Body of pancreas (tissue), 4 donors: ENCODE measurements around the gene NGFR.

Experiments used
- CTCF ChIP-seq, 7 experiments: fragments of 450-650 bp in 4 of 7; fragments of 200-600 bp in 3 of 7; sonication (generic) in 3 of 7; IDR thresholded peaks; one replicate each; pipeline ENCODE4 v1.5.1; 2016 to 2019; ENCODE audit warnings: antibody characterized with exemption in 7 of 7
- POLR2A ChIP-seq, 3 donors: fragments of 450-650 bp; IDR thresholded peaks; one replicate each; pipeline ENCODE4 v1.6.1; 2016; ENCODE audit warnings: antibody characterized with exemption in 3 of 3, mild to moderate bottlenecking in 2 of 3

- TF ChIP-seq CTCF (IDR thresholded peaks at IDR 0.05) (peak; percentile 55 to 87 (median 80)), POLR2A (IDR thresholded peaks at IDR 0.05) (no peak)
These were observed 1.2 kb downstream of the NGFR start for GRCh38 chr17:49496183-49496866.
